Bronchial epithelial cell (primary cell): Measurements from ENCODE around the gene LAMB1. TPM values are rescaled to one million over a fixed set of nuclear protein-coding genes. Genes with fewer than 3 reads are reported as not detected.

Experiments used
- DNase-seq: peaks from one replicate; pipeline ENCODE4 v3.0.0-alpha.2; 2010; ENCODE audit warnings: low read depth
- FAIRE-seq: peaks from 2 replicates; lab custom pipeline; 2011; peaks lifted over from hg19 to GRCh38; lab: Jason Lieb, UNC
- H3K27me3 ChIP-seq: 2 replicates; pipeline ENCODE4 v1.5.1; 2011; ENCODE audit warnings: low read length; ENCODE audit not compliant: control insufficient read depth, insufficient read depth
- H3K36me3 ChIP-seq: 2 replicates; pipeline ENCODE4 v1.5.1; 2011; ENCODE audit warnings: low read length; ENCODE audit not compliant: control insufficient read depth, insufficient read depth
- H3K4me3 ChIP-seq: 2 replicates; pipeline ENCODE4 v1.5.1; 2011; ENCODE audit warnings: mild to moderate bottlenecking, low read depth, low read length, control low read depth
- CTCF ChIP-seq: IDR thresholded peaks from 2 replicates; pipeline ENCODE4 v1.5.1; 2011; ENCODE audit warnings: mild to moderate bottlenecking, moderate library complexity, low read length, control low read depth, inconsistent platforms; ENCODE audit not compliant: insufficient read depth, severe bottlenecking
- total RNA-seq: library from RNA; depleted of rRNA; stranded (reverse); fragments of >200 nt; gene quantifications from 2 replicates; pipeline ENCODE4 v1.2.1, GENCODE V29; 2014

LAMB1 gene
- total RNA-seq, 1 donor from 2014 or later, result 75.8 TPM

- H3K36me3 ChIP-seq, result peaks cover 4% of the 10 kb centered on the region
These were observed 20.7 kb downstream of the LAMB1 start for GRCh38 chr7:107982042-107982840.

GRCh38 chr7:107981466-107981865, 21.5 kb downstream of the LAMB1 start:
- DNase-seq (no peak), FAIRE-seq (no peak)
- peaks cover 8% of the 10 kb centered on the region for H3K36me3 ChIP-seq
- TF ChIP-seq CTCF, result no peak
- H3K4me3 ChIP-seq, result no peak overlapping the region
- H3K27me3 ChIP-seq, result no peaks in the 10 kb centered on the region

More at GRCh38 chr7:107982042-107982840, 20.7 kb downstream of the LAMB1 start:
- DNase-seq (no peak), FAIRE-seq (no peak)
- Histone ChIP-seq H3K27me3 (no peaks in the 10 kb centered on the region), H3K4me3 (no peak overlapping the region)
- TF ChIP-seq CTCF, result no peak

- FAIRE-seq (no peak), DNase-seq (no peak)
- Histone ChIP-seq H3K4me3 (no peak overlapping the region), H3K36me3 (peaks cover 11% of the 10 kb centered on the region), H3K27me3 (no peaks in the 10 kb centered on the region)
- TF ChIP-seq CTCF, result no peak
These were observed 22.2 kb downstream of the LAMB1 start for GRCh38 chr7:107980671-107981190.

- no peak for FAIRE-seq
These were observed 22.8 kb downstream of the LAMB1 start for GRCh38 chr7:107980171-107980570.

GRCh38 chr7:107978815-107979408, 24.0 kb downstream of the LAMB1 start:
- peaks cover 13% of the 10 kb centered on the region for H3K36me3 ChIP-seq
- DNase-seq, result no peak
- FAIRE-seq, result no peak
- H3K4me3 ChIP-seq, result no peak overlapping the region
- no peaks in the 10 kb centered on the region for H3K27me3 ChIP-seq
- no peak for TF ChIP-seq CTCF

More at GRCh38 chr7:107980171-107980570, 22.8 kb downstream of the LAMB1 start:
- no peak for TF ChIP-seq CTCF
- H3K27me3 ChIP-seq, result no peaks in the 10 kb centered on the region
- H3K36me3 ChIP-seq, result peaks cover 13% of the 10 kb centered on the region
- H3K4me3 ChIP-seq, result no peak overlapping the region
- DNase-seq, result no peak
